ENCODE results near the gene NEU4. TPM values are rescaled to one million over a fixed set of nuclear protein-coding genes. Genes with fewer than 3 reads are reported as not detected.

NEU4 gene
- total RNA-seq, 1 donor from 2014 or later, result 0.14 TPM

GRCh38 chr2:241808051-241808720 is 807 bp upstream of the NEU4 start:
- no peak for TF ChIP-seq CTCF (conservative IDR thresholded peaks at IDR 0.05)
- peak overlapping the region; percentile 67 for H3K4me3 Mint-ChIP-seq

GRCh38 chr2:241809383-241810306 is 652 bp downstream of the NEU4 start:
- TF ChIP-seq CTCF (conservative IDR thresholded peaks at IDR 0.05), result no peak

More at GRCh38 chr2:241808051-241808720, 807 bp upstream of the NEU4 start:
- H3K9me3 Mint-ChIP-seq, result no peaks in the 10 kb centered on the region
- no peaks in the 10 kb centered on the region for H3K36me3 Mint-ChIP-seq (ENCODE audit: low read depth)
- H3K27me3 Mint-ChIP-seq (ENCODE audit: low read depth), result no peaks in the 10 kb centered on the region
- H3K4me1 Mint-ChIP-seq, result peaks cover 15% of the 10 kb centered on the region
- no peak for DNase-seq (ENCODE audit: low read depth, low spot score)
- H3K27ac Mint-ChIP-seq (ENCODE audit: unreplicated experiment), result peak overlapping the region; percentile 91

GRCh38 chr2:241810307-241811200 is 1.6 kb downstream of the NEU4 start:
- H3K27ac Mint-ChIP-seq (ENCODE audit: unreplicated experiment), result no peak overlapping the region
- H3K4me1 Mint-ChIP-seq, result peaks cover 15% of the 10 kb centered on the region
- no peaks in the 10 kb centered on the region for H3K9me3 Mint-ChIP-seq
- H3K4me3 Mint-ChIP-seq, result no peak overlapping the region
- no peaks in the 10 kb centered on the region for H3K36me3 Mint-ChIP-seq (ENCODE audit: low read depth)
- TF ChIP-seq CTCF (conservative IDR thresholded peaks at IDR 0.05), result no peak
- no peak for DNase-seq (ENCODE audit: low read depth, low spot score)
- H3K27me3 Mint-ChIP-seq (ENCODE audit: low read depth), result no peaks in the 10 kb centered on the region

More at GRCh38 chr2:241809383-241810306, 652 bp downstream of the NEU4 start:
- H3K4me3 Mint-ChIP-seq, result no peak overlapping the region
- no peaks in the 10 kb centered on the region for H3K27me3 Mint-ChIP-seq (ENCODE audit: low read depth)
- no peaks in the 10 kb centered on the region for H3K9me3 Mint-ChIP-seq
- H3K27ac Mint-ChIP-seq (ENCODE audit: unreplicated experiment), result no peak overlapping the region
- no peak for DNase-seq (ENCODE audit: low read depth, low spot score)
- H3K36me3 Mint-ChIP-seq (ENCODE audit: low read depth), result no peaks in the 10 kb centered on the region
- H3K4me1 Mint-ChIP-seq, result peaks cover 15% of the 10 kb centered on the region

GRCh38 chr2:241811201-241811951 is 2.4 kb downstream of the NEU4 start:
- H3K4me3 Mint-ChIP-seq, result no peak overlapping the region
- H3K4me1 Mint-ChIP-seq, result peaks cover 15% of the 10 kb centered on the region
- no peaks in the 10 kb centered on the region for H3K9me3 Mint-ChIP-seq
- no peak overlapping the region for H3K27ac Mint-ChIP-seq (ENCODE audit: unreplicated experiment)
- DNase-seq (ENCODE audit: low read depth, low spot score), result no peak
- TF ChIP-seq CTCF (conservative IDR thresholded peaks at IDR 0.05), result no peak
- no peaks in the 10 kb centered on the region for H3K36me3 Mint-ChIP-seq (ENCODE audit: low read depth)
- H3K27me3 Mint-ChIP-seq (ENCODE audit: low read depth), result no peaks in the 10 kb centered on the region
